Chondrocyte (in vitro differentiated cells): ENCODE results near the gene CABP7. TPM values are rescaled to one million over a fixed set of nuclear protein-coding genes. Genes with fewer than 3 reads are reported as not detected.

Experiments
- DNase-seq: peaks from one replicate; pipeline ENCODE4 v3.0.0; 2021; ENCODE audit warnings: mixed read lengths, low spot score
- H3K27ac Mint-ChIP-seq: one replicate; pipeline ENCODE4 v1.8.0; 2021; ENCODE audit warnings: mild to moderate bottlenecking, moderate library complexity, mixed read lengths; ENCODE audit not compliant: unreplicated experiment
- H3K27me3 Mint-ChIP-seq: 2 replicates; pipeline ENCODE4 v1.8.0; 2021; ENCODE audit warnings: low read depth, mixed read lengths
- H3K36me3 Mint-ChIP-seq: 2 replicates; pipeline ENCODE4 v1.8.0; 2021; ENCODE audit warnings: low read depth, mixed read lengths
- H3K4me1 Mint-ChIP-seq: 2 replicates; pipeline ENCODE4 v1.8.0; 2021; ENCODE audit warnings: low read depth, mild to moderate bottlenecking, mixed read lengths
- H3K4me3 Mint-ChIP-seq: one replicate; pipeline ENCODE4 v1.8.0; 2021; ENCODE audit warnings: mild to moderate bottlenecking, moderate library complexity, mixed read lengths; ENCODE audit not compliant: unreplicated experiment
- H3K9me3 Mint-ChIP-seq: 2 replicates; pipeline ENCODE4 v1.8.0; 2021; ENCODE audit warnings: low read depth, mixed read lengths
- total RNA-seq: library from RNA; stranded (reverse); gene quantifications from 3 replicates; pipeline ENCODE4 v1.2.1, GENCODE V29; 2021
- TF ChIP-seq, protein P1 (sequence below): fragments of 200-600 bp; sonication (generic); IDR thresholded peaks from 2 replicates; pipeline ENCODE4 v1.5.0; 2021; ENCODE audit warnings: antibody characterized with exemption, mild to moderate bottlenecking, moderate library complexity

Gene CABP7
- total RNA-seq, 1 donor from 2014 or later, result not detected

DNA sequence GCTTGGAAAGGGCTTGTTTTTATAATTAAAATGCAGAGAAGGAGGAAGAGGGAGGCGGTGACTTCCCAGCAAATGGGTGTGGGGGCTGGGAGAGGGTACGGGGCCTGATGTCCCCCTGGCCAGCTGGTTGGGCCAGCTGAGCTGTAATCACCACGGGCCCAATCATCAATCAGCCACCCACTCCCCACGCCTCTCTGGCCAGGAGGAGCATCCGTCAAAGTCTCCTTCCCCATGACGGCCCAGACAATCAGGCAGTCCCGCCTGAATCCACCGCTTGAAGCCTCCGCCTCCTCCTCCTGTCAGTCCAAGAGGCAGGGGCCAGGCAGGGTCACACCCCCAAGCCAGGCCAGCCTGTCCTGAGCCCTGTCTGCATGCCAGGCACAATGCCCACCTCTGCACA, 13.3 kb upstream of the CABP7 start:
- Mint-ChIP-seq H3K4me3 (no peak overlapping the region), H3K27ac (no peak overlapping the region), H3K4me1 (no peaks in the 10 kb centered on the region), H3K36me3 (no peaks in the 10 kb centered on the region), H3K27me3 (peaks cover 19% of the 10 kb centered on the region), H3K9me3 (no peaks in the 10 kb centered on the region)
- TF ChIP-seq, protein P1, sequence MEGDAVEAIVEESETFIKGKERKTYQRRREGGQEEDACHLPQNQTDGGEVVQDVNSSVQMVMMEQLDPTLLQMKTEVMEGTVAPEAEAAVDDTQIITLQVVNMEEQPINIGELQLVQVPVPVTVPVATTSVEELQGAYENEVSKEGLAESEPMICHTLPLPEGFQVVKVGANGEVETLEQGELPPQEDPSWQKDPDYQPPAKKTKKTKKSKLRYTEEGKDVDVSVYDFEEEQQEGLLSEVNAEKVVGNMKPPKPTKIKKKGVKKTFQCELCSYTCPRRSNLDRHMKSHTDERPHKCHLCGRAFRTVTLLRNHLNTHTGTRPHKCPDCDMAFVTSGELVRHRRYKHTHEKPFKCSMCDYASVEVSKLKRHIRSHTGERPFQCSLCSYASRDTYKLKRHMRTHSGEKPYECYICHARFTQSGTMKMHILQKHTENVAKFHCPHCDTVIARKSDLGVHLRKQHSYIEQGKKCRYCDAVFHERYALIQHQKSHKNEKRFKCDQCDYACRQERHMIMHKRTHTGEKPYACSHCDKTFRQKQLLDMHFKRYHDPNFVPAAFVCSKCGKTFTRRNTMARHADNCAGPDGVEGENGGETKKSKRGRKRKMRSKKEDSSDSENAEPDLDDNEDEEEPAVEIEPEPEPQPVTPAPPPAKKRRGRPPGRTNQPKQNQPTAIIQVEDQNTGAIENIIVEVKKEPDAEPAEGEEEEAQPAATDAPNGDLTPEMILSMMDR, result no peak
- no peak for DNase-seq

DNA sequence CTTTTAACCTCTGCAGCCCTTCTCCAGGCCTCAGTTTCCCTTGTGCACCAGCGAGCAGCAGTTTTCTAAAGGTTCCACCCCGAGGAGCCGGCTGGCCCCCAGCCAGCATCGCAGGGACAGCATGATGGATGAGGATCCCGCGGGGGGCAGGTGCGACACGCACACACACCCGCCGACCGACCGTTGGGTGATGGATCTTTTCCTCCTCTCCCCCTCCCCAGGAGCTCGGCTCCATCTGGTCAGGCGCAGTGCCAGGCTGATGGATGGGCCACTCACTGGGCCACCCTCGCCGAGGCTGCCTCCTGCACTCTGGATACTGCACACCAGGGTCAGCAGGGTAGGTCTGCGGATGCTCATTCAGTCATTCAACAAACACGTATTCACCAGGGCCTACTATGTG, 12.8 kb upstream of the CABP7 start:
- Mint-ChIP-seq H3K4me3 (no peak overlapping the region), H3K27me3 (peaks cover 20% of the 10 kb centered on the region)

DNA sequence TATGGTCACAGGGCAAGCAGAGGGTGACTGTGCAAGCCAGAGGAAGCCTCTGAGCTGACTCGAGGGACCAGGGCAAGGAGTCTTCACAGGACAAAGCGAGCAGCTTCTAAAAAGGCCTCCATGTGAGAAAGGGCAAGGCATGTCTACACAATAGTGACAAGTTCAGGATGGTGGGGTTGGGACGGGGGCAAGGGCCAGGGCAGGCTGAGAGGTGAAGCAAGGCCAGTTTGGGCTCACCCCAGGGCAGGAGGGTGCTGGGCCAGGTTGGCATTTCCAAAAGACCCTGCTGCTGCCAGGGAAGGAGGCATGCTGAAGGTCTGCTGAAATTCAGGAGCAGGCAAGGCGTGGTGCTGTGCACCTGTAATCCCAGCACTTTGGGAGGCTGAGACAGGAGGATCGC, 12.3 kb upstream of the CABP7 start:
- no peaks in the 10 kb centered on the region for H3K9me3 Mint-ChIP-seq
- TF ChIP-seq, protein P1, result no peak
- H3K27ac Mint-ChIP-seq, result no peak overlapping the region
- no peak overlapping the region for H3K4me3 Mint-ChIP-seq
- no peaks in the 10 kb centered on the region for H3K36me3 Mint-ChIP-seq
- peaks cover 23% of the 10 kb centered on the region for H3K27me3 Mint-ChIP-seq
- no peak for DNase-seq
- no peaks in the 10 kb centered on the region for H3K4me1 Mint-ChIP-seq

More for the DNA sequence above, 12.8 kb upstream of the CABP7 start:
- TF ChIP-seq, protein P1, result no peak
- DNase-seq, result no peak
- no peaks in the 10 kb centered on the region for H3K4me1 Mint-ChIP-seq
- H3K36me3 Mint-ChIP-seq, result no peaks in the 10 kb centered on the region
- no peak overlapping the region for H3K27ac Mint-ChIP-seq
- H3K9me3 Mint-ChIP-seq, result no peaks in the 10 kb centered on the region

DNA sequence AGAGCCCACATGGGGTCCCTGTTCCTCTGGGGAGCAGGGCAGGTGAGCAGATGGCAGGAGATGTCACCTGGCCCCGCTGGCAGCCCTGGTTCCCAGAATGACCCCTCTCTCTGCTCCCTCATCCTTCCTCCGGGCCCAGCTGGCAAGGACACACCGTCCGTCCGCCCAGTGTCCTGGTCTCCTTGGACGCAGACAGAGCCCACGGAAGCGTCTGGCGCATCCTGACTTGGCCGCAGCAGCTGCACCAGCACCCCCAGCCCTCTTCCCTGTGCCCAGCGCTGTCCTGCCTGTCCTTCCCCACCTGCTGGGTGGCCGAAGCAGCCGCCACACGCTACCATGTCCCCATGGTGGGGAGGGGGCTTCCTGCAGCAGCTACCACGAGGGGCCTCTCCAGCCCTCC, 9.6 kb upstream of the CABP7 start:
- Mint-ChIP-seq H3K9me3 (no peaks in the 10 kb centered on the region), H3K27me3 (peaks cover 35% of the 10 kb centered on the region)
- DNase-seq, result no peak

DNA sequence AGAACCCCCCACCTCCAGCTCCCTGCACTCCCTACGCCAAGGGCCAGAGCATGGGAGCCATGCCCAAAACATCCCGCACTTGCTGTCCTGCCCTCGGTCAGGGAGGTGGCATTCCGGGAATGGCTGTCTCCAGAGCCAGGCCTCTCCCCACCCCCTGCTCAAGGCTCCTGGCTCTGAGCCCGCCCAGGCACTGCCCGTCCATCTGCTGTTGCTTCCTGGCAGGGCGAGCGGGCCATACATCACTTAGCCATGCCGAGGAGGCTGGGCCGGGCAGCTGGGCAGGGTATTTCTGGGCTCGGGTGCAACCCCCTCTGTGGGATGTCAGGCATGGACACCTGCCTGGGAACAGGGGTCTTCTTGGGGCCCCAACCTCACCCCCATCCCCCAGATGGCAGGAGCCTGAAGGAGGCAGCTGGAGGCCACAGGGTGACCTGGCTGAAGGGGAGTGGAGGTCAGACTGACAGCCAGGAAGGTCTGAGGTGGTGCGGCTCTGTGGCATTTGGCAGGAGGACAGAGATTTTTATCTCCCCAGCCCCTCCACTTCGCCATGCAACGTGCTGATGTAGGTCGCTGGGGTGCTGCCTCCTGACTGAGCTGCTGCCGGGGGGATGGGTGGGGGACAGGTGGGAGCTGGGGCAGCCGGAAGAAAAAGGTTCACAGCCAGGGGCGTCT, 8.7 kb upstream of the CABP7 start:
- TF ChIP-seq, protein P1, result no peak
- Mint-ChIP-seq H3K27ac (no peak overlapping the region), H3K9me3 (no peaks in the 10 kb centered on the region), H3K4me1 (no peaks in the 10 kb centered on the region), H3K27me3 (peaks cover 37% of the 10 kb centered on the region), H3K4me3 (no peak overlapping the region), H3K36me3 (no peaks in the 10 kb centered on the region)
- no peak for DNase-seq

More for the DNA sequence above, 9.6 kb upstream of the CABP7 start:
- no peaks in the 10 kb centered on the region for H3K36me3 Mint-ChIP-seq
- no peaks in the 10 kb centered on the region for H3K4me1 Mint-ChIP-seq
- TF ChIP-seq, protein P1, result no peak
- H3K4me3 Mint-ChIP-seq, result no peak overlapping the region
- H3K27ac Mint-ChIP-seq, result no peak overlapping the region
